IPS-20b (cell line): ENCODE measurements around the gene CCDC51.

Experiments
- H3K27ac ChIP-seq: one replicate; pipeline ENCODE4 v1.5.1; 2013; ENCODE audit warnings: low read length
- H3K27me3 ChIP-seq: 2 replicates; pipeline ENCODE4 v1.6.1; 2013; ENCODE audit warnings: mild to moderate bottlenecking, low read length, inconsistent platforms; ENCODE audit not compliant: insufficient read depth
- H3K36me3 ChIP-seq: 2 replicates; pipeline ENCODE4 v1.6.1; 2013; ENCODE audit warnings: low read depth, mild to moderate bottlenecking, inconsistent platforms, low read length, moderate library complexity; ENCODE audit not compliant: insufficient read depth
- H3K4me1 ChIP-seq: 2 replicates; pipeline ENCODE4 v1.6.1; 2013; ENCODE audit warnings: mild to moderate bottlenecking, control low read depth, inconsistent platforms, low read length, moderate library complexity; ENCODE audit not compliant: insufficient read depth
- H3K4me3 ChIP-seq: 2 replicates; pipeline ENCODE4 v1.5.1; 2013; ENCODE audit warnings: mild to moderate bottlenecking, low read length, inconsistent platforms
- H3K9ac ChIP-seq: 2 replicates; pipeline ENCODE4 v1.6.1; 2013; ENCODE audit warnings: low read depth, mild to moderate bottlenecking, inconsistent platforms, low read length, moderate library complexity
- H3K9me3 ChIP-seq: 2 replicates; pipeline ENCODE4 v1.6.1; 2013; ENCODE audit warnings: mild to moderate bottlenecking, low read depth, low read length, inconsistent platforms; ENCODE audit not compliant: insufficient read depth

The CCDC51 gene

DNA sequence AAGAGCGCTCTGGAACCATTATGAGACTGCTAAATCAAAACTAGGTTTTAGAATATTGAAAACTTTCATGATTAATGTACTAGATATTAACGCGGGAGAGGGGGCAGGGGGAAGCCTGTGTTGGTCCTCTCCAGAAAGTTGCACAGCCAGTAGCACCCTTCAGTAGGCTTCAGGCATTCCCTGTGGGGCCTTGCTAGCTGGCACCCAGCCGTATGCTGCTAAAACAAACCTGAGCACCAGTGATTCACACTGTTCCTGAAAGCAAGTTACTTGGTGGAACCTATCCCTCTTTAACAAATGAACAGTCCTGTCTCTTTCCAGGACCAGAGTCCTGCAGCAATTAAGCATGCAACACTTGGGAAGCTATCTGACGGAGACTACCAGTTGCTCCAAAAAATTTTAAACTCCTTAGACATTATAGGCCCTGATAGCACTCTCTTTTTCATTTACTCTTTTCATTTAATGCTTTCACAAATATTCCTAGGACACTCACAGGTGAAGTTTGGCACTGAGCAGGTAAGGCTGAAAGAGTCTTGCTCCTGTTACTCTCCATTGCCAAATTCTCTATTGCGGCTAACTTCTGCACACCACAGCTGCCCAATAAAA lies 5.5 kb upstream of the CCDC51 start:
- H3K27ac ChIP-seq = no peak overlapping the region
- H3K4me3 ChIP-seq = peak overlapping the region; percentile 99
- peaks cover 43% of the 10 kb centered on the region for H3K36me3 ChIP-seq
- H3K27me3 ChIP-seq = no peaks in the 10 kb centered on the region
- H3K9me3 ChIP-seq = no peaks in the 10 kb centered on the region
- H3K4me1 ChIP-seq = peaks cover 10% of the 10 kb centered on the region
- peak overlapping the region; percentile 95; the same call in 1 of the 2 replicates for H3K9ac ChIP-seq

- Histone ChIP-seq H3K27me3 (no peaks in the 10 kb centered on the region), H3K9me3 (no peaks in the 10 kb centered on the region), H3K4me1 (0 out of 2 replicates have a peak, but pooled peaks cover 4% of the 10 kb centered on the region), H3K4me3 (peak overlapping the region; percentile 97), H3K36me3 (peaks cover 36% of the 10 kb centered on the region), H3K27ac (no peak overlapping the region), H3K9ac (peak overlapping the region; percentile 23)
Observed at GRCh38 chr3:48441940-48442339, 2.0 kb upstream of the CCDC51 start.

DNA sequence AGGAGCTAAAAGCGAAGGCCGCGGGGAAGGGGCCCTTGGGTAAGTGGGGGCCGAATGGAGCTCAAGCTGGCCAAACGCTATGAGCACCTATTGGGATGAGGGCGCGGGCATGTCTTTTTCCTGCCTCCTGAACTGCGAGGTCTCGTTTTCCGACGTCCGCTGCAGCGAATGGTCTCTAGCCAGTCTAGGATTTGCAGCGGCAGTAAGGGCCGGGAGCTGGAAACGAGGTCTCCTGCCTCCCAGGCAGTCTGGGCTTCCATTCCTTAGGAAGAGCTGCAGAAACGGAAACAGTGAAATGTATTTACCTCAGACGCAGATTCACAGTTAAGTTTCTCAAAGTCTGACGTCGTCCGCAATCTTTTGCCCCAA lies 655 bp upstream of the CCDC51 start:
- Histone ChIP-seq H3K36me3 (peaks cover 36% of the 10 kb centered on the region), H3K4me1 (0 out of 2 replicates have a peak, but pooled peaks cover 4% of the 10 kb centered on the region), H3K9ac (peak overlapping the region; percentile 96), H3K9me3 (no peaks in the 10 kb centered on the region), H3K27me3 (no peaks in the 10 kb centered on the region), H3K27ac (peak overlapping the region; percentile 31), H3K4me3 (peak overlapping the region; percentile 97)

- no peaks in the 10 kb centered on the region for H3K27me3 ChIP-seq
- no peak overlapping the region for H3K9ac ChIP-seq
- H3K27ac ChIP-seq = no peak overlapping the region
- no peak overlapping the region for H3K4me3 ChIP-seq
- H3K4me1 ChIP-seq = 0 out of 2 replicates have a peak, but pooled peaks cover 4% of the 10 kb centered on the region
- H3K36me3 ChIP-seq = peaks cover 35% of the 10 kb centered on the region
- no peaks in the 10 kb centered on the region for H3K9me3 ChIP-seq
Observed at GRCh38 chr3:48437812-48438211, 2.1 kb downstream of the CCDC51 start.

- Histone ChIP-seq H3K9me3 (no peaks in the 10 kb centered on the region), H3K27ac (no peak overlapping the region), H3K36me3 (peaks cover 33% of the 10 kb centered on the region), H3K9ac (no peak overlapping the region), H3K27me3 (no peaks in the 10 kb centered on the region), H3K4me3 (no peak overlapping the region), H3K4me1 (0 out of 2 replicates have a peak, but pooled peaks cover 4% of the 10 kb centered on the region)
Observed at GRCh38 chr3:48436855-48437254, 3.1 kb downstream of the CCDC51 start.

GRCh38 chr3:48436477-48436787 lies 3.5 kb downstream of the CCDC51 start:
- Histone ChIP-seq H3K4me3 (no peak overlapping the region), H3K27me3 (no peaks in the 10 kb centered on the region), H3K4me1 (0 out of 2 replicates have a peak, but pooled peaks cover 2% of the 10 kb centered on the region), H3K27ac (no peak overlapping the region), H3K9me3 (no peaks in the 10 kb centered on the region), H3K36me3 (peaks cover 33% of the 10 kb centered on the region), H3K9ac (no peak overlapping the region)

DNA sequence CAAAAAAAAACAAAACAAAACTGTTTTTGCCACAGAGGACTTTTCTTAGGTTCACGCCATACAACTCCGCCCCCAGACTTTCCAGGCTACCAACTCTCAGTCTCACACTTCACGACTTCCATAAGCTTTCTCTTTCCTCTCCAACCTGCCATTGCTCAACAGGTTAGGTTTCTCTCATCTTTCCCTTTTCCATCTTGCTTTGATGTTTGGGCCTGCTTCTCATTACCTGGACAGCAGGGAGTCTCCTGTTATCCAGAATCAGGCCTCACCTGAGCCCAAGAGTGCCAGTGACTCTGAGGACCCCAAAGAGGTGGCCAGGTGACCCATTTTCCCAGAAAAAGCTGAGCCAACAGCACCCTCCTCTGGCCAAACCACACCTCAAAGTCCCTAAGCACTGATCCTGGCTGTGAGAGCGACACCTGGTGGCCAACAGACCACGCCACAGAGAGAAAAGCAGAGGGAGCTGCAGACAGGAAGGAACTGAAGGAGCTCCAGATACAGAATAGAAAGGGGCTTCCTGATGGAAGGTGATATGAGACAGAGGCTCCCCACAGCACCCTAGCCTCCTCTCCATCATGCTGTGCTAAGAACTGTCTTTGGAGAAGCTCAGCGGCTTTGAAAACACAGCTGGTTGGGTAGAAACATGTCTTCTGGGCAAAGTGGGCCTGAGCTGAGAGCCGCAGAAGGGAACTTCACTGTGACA lies 4.0 kb downstream of the CCDC51 start:
- peaks cover 2% of the 10 kb centered on the region; the same call in 1 of the 2 replicates for H3K4me1 ChIP-seq
- H3K9ac ChIP-seq = no peak overlapping the region
- H3K27ac ChIP-seq = no peak overlapping the region
- H3K27me3 ChIP-seq = no peaks in the 10 kb centered on the region
- peaks cover 36% of the 10 kb centered on the region for H3K36me3 ChIP-seq
- no peak overlapping the region for H3K4me3 ChIP-seq
- H3K9me3 ChIP-seq = no peaks in the 10 kb centered on the region

GRCh38 chr3:48435223-48435595 lies 4.7 kb downstream of the CCDC51 start:
- Histone ChIP-seq H3K27me3 (no peaks in the 10 kb centered on the region), H3K4me3 (no peak overlapping the region), H3K9me3 (no peaks in the 10 kb centered on the region), H3K36me3 (peaks cover 36% of the 10 kb centered on the region), H3K27ac (no peak overlapping the region), H3K4me1 (peaks cover 10% of the 10 kb centered on the region; the same call in 1 of the 2 replicates), H3K9ac (no peak overlapping the region)

DNA sequence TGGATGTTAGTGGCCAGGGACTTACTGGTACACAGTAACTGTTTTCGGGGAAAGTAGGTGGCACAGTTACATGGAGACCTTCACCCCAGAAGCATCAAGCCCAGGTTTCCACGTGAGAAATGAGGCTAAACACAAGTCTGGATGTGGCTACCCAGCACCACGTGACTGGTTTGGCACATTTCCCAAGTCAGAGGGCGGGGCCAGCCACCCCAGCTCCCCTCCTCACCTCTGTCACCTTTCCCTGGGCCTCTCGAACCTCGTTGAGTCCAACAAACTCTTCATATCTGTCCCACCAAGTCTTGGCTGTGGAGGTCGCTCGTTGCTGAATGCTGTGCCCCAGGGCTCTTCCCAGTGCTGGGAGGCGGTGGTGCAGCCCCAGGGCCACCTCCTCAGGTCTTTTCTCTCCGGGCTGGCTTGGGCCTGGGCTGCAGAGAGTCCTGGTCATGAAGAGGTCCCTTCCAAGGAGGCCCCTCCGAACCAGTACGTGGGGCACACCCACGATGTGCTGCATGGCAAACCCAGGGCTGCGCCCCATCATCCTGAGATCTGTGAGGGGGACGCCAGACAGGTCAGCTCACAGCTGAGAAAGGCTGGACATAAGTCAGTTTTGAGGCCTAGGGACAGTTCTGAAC lies 5.2 kb downstream of the CCDC51 start:
- H3K4me3 ChIP-seq = no peak overlapping the region
- H3K36me3 ChIP-seq = peaks cover 36% of the 10 kb centered on the region
- no peaks in the 10 kb centered on the region for H3K9me3 ChIP-seq
- no peak overlapping the region for H3K27ac ChIP-seq
- no peak overlapping the region for H3K9ac ChIP-seq
- H3K4me1 ChIP-seq = peaks cover 11% of the 10 kb centered on the region; the same call in 1 of the 2 replicates
- H3K27me3 ChIP-seq = no peaks in the 10 kb centered on the region

DNA sequence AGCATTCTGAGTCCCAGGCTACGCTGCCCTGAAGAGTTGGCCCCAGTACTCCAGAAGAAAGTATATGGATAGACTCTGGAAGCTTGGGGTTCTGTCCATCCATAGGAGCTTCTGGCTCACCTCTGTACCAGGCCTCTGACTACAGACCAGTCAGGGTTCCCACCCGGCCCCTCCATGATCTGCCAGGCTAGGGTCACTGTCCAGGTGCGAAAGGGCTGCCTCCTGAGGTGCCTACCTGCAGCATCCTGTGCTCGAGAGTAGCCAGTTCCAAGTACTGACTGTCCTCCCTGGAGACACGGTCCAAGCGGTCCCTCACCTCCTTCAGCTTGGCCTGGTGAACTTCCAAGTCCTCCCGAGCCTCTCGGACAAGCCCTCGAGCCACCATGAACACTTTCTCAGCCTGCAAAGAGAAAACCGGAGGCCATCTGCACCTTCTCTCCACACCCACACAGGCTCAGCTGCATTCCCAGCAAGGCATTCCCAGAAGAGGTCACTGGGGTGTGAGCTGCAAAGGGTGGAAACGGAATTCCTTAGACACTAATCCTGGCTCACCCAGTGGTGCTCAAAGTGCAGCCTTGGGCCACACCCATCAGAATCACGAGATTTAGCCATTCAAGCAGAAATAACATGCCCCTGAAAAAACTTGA lies 6.3 kb downstream of the CCDC51 start:
- Histone ChIP-seq H3K4me3 (no peak overlapping the region), H3K27me3 (no peaks in the 10 kb centered on the region), H3K36me3 (peaks cover 36% of the 10 kb centered on the region), H3K9me3 (no peaks in the 10 kb centered on the region), H3K4me1 (peaks cover 11% of the 10 kb centered on the region; the same call in 1 of the 2 replicates), H3K9ac (no peak overlapping the region), H3K27ac (no peak overlapping the region)

GRCh38 chr3:48432411-48433371 lies 7.2 kb downstream of the CCDC51 start:
- Histone ChIP-seq H3K9ac (no peak overlapping the region), H3K27ac (no peak overlapping the region)

More at GRCh38 chr3:48432411-48433371, 7.2 kb downstream of the CCDC51 start:
- H3K4me1 ChIP-seq = peaks cover 15% of the 10 kb centered on the region; the same call in 1 of the 2 replicates
- H3K27me3 ChIP-seq = no peaks in the 10 kb centered on the region
- no peak overlapping the region for H3K4me3 ChIP-seq
- H3K36me3 ChIP-seq = peaks cover 36% of the 10 kb centered on the region
- H3K9me3 ChIP-seq = no peaks in the 10 kb centered on the region
